HTR-8/SVneo (cell line): ENCODE data around the gene TCF23.

Experiments
- DNase-seq: peaks from one replicate; pipeline ENCODE4 v3.0.0; 2011; ENCODE audit warnings: low spot score, mixed read lengths; ENCODE audit not compliant: insufficient read length
- FAIRE-seq: peaks from 2 replicates; lab custom pipeline; 2011; peaks lifted over from hg19 to GRCh38; lab: Jason Lieb, UNC

TCF23 gene

GRCh38 chr2:27127883-27128667 lies 20.7 kb upstream of the TCF23 start:
- FAIRE-seq, result no peak
- DNase-seq, result no peak

GRCh38 chr2:27128668-27129571 lies 19.9 kb upstream of the TCF23 start:
- no peak for FAIRE-seq
- DNase-seq, result no peak

- FAIRE-seq, result no peak
- no peak for DNase-seq
Observed at GRCh38 chr2:27130396-27130795, 18.4 kb upstream of the TCF23 start.

- FAIRE-seq, result no peak
Observed at GRCh38 chr2:27131429-27131828, 17.4 kb upstream of the TCF23 start.

GRCh38 chr2:27133195-27133875 lies 15.5 kb upstream of the TCF23 start:
- FAIRE-seq (no peak), DNase-seq (no peak)

More at GRCh38 chr2:27131429-27131828, 17.4 kb upstream of the TCF23 start:
- DNase-seq, result no peak

GRCh38 chr2:27133905-27134780 lies 14.7 kb upstream of the TCF23 start, which contains the start of gene PREB:
TSS of gene PREB (minus strand) at chr2:27134636. CDS start at chr2:27134421, 215 bp downstream.
- FAIRE-seq (peak; percentile 99), DNase-seq (peak; percentile 99)

- DNase-seq, result no peak
- no peak for FAIRE-seq
Observed at GRCh38 chr2:27134781-27135477, 13.9 kb upstream of the TCF23 start.

GRCh38 chr2:27135478-27135955 lies 13.3 kb upstream of the TCF23 start:
- FAIRE-seq, result no peak

GRCh38 chr2:27136751-27137150 lies 12.1 kb upstream of the TCF23 start:
- no peak for FAIRE-seq
- DNase-seq, result no peak

More at GRCh38 chr2:27135478-27135955, 13.3 kb upstream of the TCF23 start:
- DNase-seq, result no peak

GRCh38 chr2:27137322-27137935 lies 11.4 kb upstream of the TCF23 start:
- FAIRE-seq (no peak), DNase-seq (no peak)

GRCh38 chr2:27138111-27138510 lies 10.7 kb upstream of the TCF23 start:
- FAIRE-seq, result no peak

GRCh38 chr2:27139310-27139709 lies 9.5 kb upstream of the TCF23 start, which contains the start of gene PRR30:
TSS of gene PRR30 (minus strand) at chr2:27139410. CDS start at chr2:27138329, 1,081 bp downstream.
- FAIRE-seq (no peak), DNase-seq (no peak)

More at GRCh38 chr2:27138111-27138510, 10.7 kb upstream of the TCF23 start:
- no peak for DNase-seq

- no peak for DNase-seq
- no peak for FAIRE-seq
Observed at GRCh38 chr2:27143285-27143684, 5.5 kb upstream of the TCF23 start.

GRCh38 chr2:27145682-27146081 lies 3.1 kb upstream of the TCF23 start:
- DNase-seq (no peak), FAIRE-seq (no peak)

- DNase-seq (no peak), FAIRE-seq (no peak)
Observed at GRCh38 chr2:27147935-27148334, 869 bp upstream of the TCF23 start.

GRCh38 chr2:27149570-27150405 lies 984 bp downstream of the TCF23 start:
- no peak for DNase-seq
- no peak for FAIRE-seq

- FAIRE-seq (no peak), DNase-seq (no peak)
Observed at GRCh38 chr2:27150639-27151230, 1.9 kb downstream of the TCF23 start.
